Measurements from ENCODE around the gene TRPM2. TPM values are rescaled to one million over a fixed set of nuclear protein-coding genes. Genes with fewer than 3 reads are reported as not detected.
A peak's percentile ranks its signal among the peaks of the same experiment; 100 is the strongest.

The TRPM2 gene
- total and polyA plus RNA-seq, 2 of the 8 experiments (the other 6 are each of a cell fraction or from before 2014, with no cell fraction given) = 0.27 to 0.28 TPM

GRCh38 chr21:44425307-44425894, 72.0 kb downstream of the TRPM2 start:
- WGBS, 2 experiments (ENCODE audit: extremely low coverage in 1 of 2, insufficient coverage in 1 of 2, insufficient read length in 1 of 2, insufficient replicate concordance in 2 of 2, low coverage in 1 of 2, low lambda C conversion rate in 2 of 2, missing lambda C conversion rate in 1 of 2) = 89% methylated on average over 26 of the region's 40 CpGs; no CpG with 5 or more reads in 1 of the 2 experiments
- H2BK15ac ChIP-seq (ENCODE audit: low read length) = no peak overlapping the region
- H2BK5ac ChIP-seq (ENCODE audit: low read depth, low read length) = no peak overlapping the region
- H3K79me1 ChIP-seq (ENCODE audit: low read depth, low read length) = no peaks in the 10 kb centered on the region
- no peak overlapping the region for H3K18ac ChIP-seq (ENCODE audit: extremely low read depth, low read length)
- no peak overlapping the region for H2AK5ac ChIP-seq (ENCODE audit: low read depth, low read length)
- H3K4me2 ChIP-seq (ENCODE audit: insufficient read depth in 1 of 2, low read depth in 2 of 2, low read length in 2 of 2) = no peak overlapping the region
- no peak for FAIRE-seq
- H3K27me3 ChIP-seq (replicated peaks in 1 of 4; ENCODE audit: control insufficient read depth in 3 of 4, extremely low read depth in 1 of 4, insufficient read depth in 3 of 4, low read length in 3 of 4) = no peaks in the 10 kb centered on the region
- no peak overlapping the region for H3K9ac ChIP-seq (replicated peaks in 1 of 4; ENCODE audit: extremely low read depth in 1 of 4, low read depth in 3 of 4, low read length in 3 of 4)
- H3K9me3 ChIP-seq (ENCODE audit: insufficient read depth in 2 of 2, low read depth in 1 of 2, low read length in 1 of 2) = peaks cover 0 to 4% of the 10 kb centered on the region in 2 experiments; a peak in 1 of 4 replicates
- CTCF ChIA-PET (ENCODE audit: partially characterized antibody) = interaction anchor here (1.2 to 1.3 kb wide), 2 partner anchors 30 to 47 kb away, joined by 3 to 5 read pairs; partner anchors contain the start of gene LRRC3
- H3K79me2 ChIP-seq (ENCODE audit: control insufficient read depth in 1 of 2, insufficient read depth in 2 of 2, low read length in 2 of 2) = no peaks in the 10 kb centered on the region
- no peak overlapping the region for H3K14ac ChIP-seq (ENCODE audit: insufficient read length)
- H4K20me1 ChIP-seq (replicated peaks in 1 of 2; ENCODE audit: control insufficient read depth in 1 of 2, insufficient read depth in 2 of 2, low read length in 2 of 2) = no peaks in the 10 kb centered on the region
- no peaks in the 10 kb centered on the region for H3K23me2 ChIP-seq (ENCODE audit: low read depth, low read length)
- DNase-seq (ENCODE audit: low read depth in 1 of 2, low spot score in 2 of 2) = no peak
- no peak overlapping the region for H2BK120ac ChIP-seq (replicated peaks; ENCODE audit: low read depth, low read length)
- no peak overlapping the region for H2BK20ac ChIP-seq (ENCODE audit: low read length)
- H3K23ac ChIP-seq (ENCODE audit: insufficient read length) = no peak overlapping the region
- no peak overlapping the region for H3K56ac ChIP-seq (replicated peaks; ENCODE audit: insufficient read length, low read depth, low read length)
- H3K4me1 ChIP-seq (replicated peaks in 1 of 4; ENCODE audit: control insufficient read depth in 3 of 4, insufficient read depth in 4 of 4, low read length in 3 of 4) = no peaks in the 10 kb centered on the region; a peak in 2 of 7 replicates
- H2BK12ac ChIP-seq (ENCODE audit: low read depth, low read length) = no peak overlapping the region
- no peaks in the 10 kb centered on the region for H3K36me3 ChIP-seq (ENCODE audit: control insufficient read depth in 2 of 4, insufficient read depth in 4 of 4, low read length in 3 of 4)
- no peak overlapping the region for H3K4ac ChIP-seq (replicated peaks; ENCODE audit: insufficient read length, low read depth, low read length)
- no peak overlapping the region for H4K91ac ChIP-seq (replicated peaks; ENCODE audit: insufficient read length, low read length)
- no peak overlapping the region for H3K4me3 ChIP-seq (ENCODE audit: extremely low read depth in 1 of 4, insufficient read depth in 2 of 4, low read depth in 3 of 4, low read length in 4 of 4)
- peak overlapping the region; percentile 46; the same call in 1 of the 2 replicates for H4K8ac ChIP-seq (ENCODE audit: extremely low read depth, insufficient read depth, low read length)
- POLR2A ChIA-PET (ENCODE audit: partially characterized antibody) = interaction anchor here (0.7 to 1.2 kb wide), 2 partner anchors 12 to 27 kb away, joined by 3 read pairs; no protein-coding TSS in a partner anchor
- H4K5ac ChIP-seq (ENCODE audit: insufficient read length, low read depth, low read length) = no peak overlapping the region
- H3K27ac ChIP-seq (ENCODE audit: low read depth, low read length) = no peak overlapping the region
- H2AFZ ChIP-seq (ENCODE audit: low read length) = no peak overlapping the region
- TF ChIP-seq USF2 (IDR thresholded peaks at IDR 0.05; ENCODE audit: low read length) = no peak
- no peak for TF ChIP-seq SIRT6 (IDR thresholded peaks at IDR 0.05; ENCODE audit: low read length)
- TF ChIP-seq EGR1 (IDR thresholded peaks at IDR 0.05; ENCODE audit: borderline replicate concordance, low read depth, low read length) = no peak
- no peak for TF ChIP-seq SAP30 (IDR thresholded peaks at IDR 0.05; ENCODE audit: insufficient read depth, insufficient replicate concordance, low read length)
- no peak for TF ChIP-seq ATF3 (IDR thresholded peaks at IDR 0.05; ENCODE audit: insufficient read depth, low read depth, low read length)
- TF ChIP-seq HDAC6 (IDR thresholded peaks at IDR 0.05; ENCODE audit: low read depth, low read length) = no peak
- TF ChIP-seq RAD21 (IDR thresholded peaks at IDR 0.05 in 1 of 2, conservative IDR thresholded peaks at IDR 0.05 in 1 of 2; ENCODE audit: low read depth in 2 of 2, low read length in 2 of 2) = no peak
- TF ChIP-seq EP300 (IDR thresholded peaks at IDR 0.05; ENCODE audit: borderline replicate concordance in 1 of 2, low read depth in 2 of 2, low read length in 2 of 2) = no peak
- no peak for TF ChIP-seq NRF1 (IDR thresholded peaks at IDR 0.05; ENCODE audit: low read depth, low read length)
- no peak for TF ChIP-seq NANOG (IDR thresholded peaks at IDR 0.05; ENCODE audit: insufficient read depth, low read depth, low read length, poor library complexity, severe bottlenecking)

Data from H1 (cell line).